ENCODE results near the gene SIPA1.

The SIPA1 gene

GRCh38 chr11:65651589-65652510, 13.9 kb downstream of the SIPA1 start:
- Histone ChIP-seq H2BK12ac (ENCODE audit: low read length in 2 of 2) (peak overlapping the region in 1 of 2 experiments; percentile 8), H3K4me3 (ENCODE audit: insufficient read depth in 1 of 2, low read depth in 1 of 2, low read length in 2 of 2) (peak overlapping the region; percentile 50 to 75), H3K18ac (ENCODE audit: low read depth in 1 of 2, low read length in 2 of 2) (peak overlapping the region; percentile 25 to 44), H4K91ac (ENCODE audit: low read length) (peak overlapping the region; percentile 60), H2BK120ac (ENCODE audit: low read depth, low read length) (peak overlapping the region; percentile 74), H3K27me3 (ENCODE audit: control insufficient read depth in 1 of 2, insufficient read depth in 1 of 2, low read length in 2 of 2) (no peaks in the 10 kb centered on the region), H3K27ac (ENCODE audit: low read length, poor library complexity, severe bottlenecking) (peak overlapping the region; percentile 38), H3K4me2 (ENCODE audit: low read length, poor library complexity, severe bottlenecking) (peak overlapping the region; percentile 72), H2BK15ac (ENCODE audit: low read depth, poor library complexity, severe bottlenecking) (peak overlapping the region; percentile 34), H2AFZ (ENCODE audit: low read depth, low read length) (no peak overlapping the region), H3K23ac (ENCODE audit: low read length in 2 of 2) (no peak overlapping the region), H3K9me3 (ENCODE audit: control insufficient read depth, low read length) (no peaks in the 10 kb centered on the region), H3K4me1 (ENCODE audit: control insufficient read depth, insufficient read depth, low read depth, low read length) (peaks cover 15% of the 10 kb centered on the region), H3K9ac (ENCODE audit: low read length) (peak overlapping the region; percentile 94), H3K14ac (ENCODE audit: low read length in 2 of 2) (peak overlapping the region in 1 of 2 experiments; percentile 56), H4K8ac (ENCODE audit: low read length) (peak overlapping the region; percentile 92), H2BK5ac (ENCODE audit: low read depth, low read length, poor library complexity, severe bottlenecking) (no peak overlapping the region), H3K4ac (ENCODE audit: low read depth in 1 of 2, low read length in 2 of 2) (peak overlapping the region; percentile 0 to 75), H2AK5ac (ENCODE audit: low read length, severe bottlenecking) (no peak overlapping the region), H3K79me1 (replicated peaks; ENCODE audit: low read length, poor library complexity, severe bottlenecking) (peaks cover 9% of the 10 kb centered on the region), H3K36me3 (ENCODE audit: control insufficient read depth in 1 of 2, insufficient read depth in 2 of 2, low read depth in 1 of 2, low read length in 2 of 2) (peaks cover 53 to 73% of the 10 kb centered on the region in 2 experiments)
- WGBS = 43% methylated on average over 21 of the region's 28 CpGs
- peak; percentile 68 for DNase-seq

DNA sequence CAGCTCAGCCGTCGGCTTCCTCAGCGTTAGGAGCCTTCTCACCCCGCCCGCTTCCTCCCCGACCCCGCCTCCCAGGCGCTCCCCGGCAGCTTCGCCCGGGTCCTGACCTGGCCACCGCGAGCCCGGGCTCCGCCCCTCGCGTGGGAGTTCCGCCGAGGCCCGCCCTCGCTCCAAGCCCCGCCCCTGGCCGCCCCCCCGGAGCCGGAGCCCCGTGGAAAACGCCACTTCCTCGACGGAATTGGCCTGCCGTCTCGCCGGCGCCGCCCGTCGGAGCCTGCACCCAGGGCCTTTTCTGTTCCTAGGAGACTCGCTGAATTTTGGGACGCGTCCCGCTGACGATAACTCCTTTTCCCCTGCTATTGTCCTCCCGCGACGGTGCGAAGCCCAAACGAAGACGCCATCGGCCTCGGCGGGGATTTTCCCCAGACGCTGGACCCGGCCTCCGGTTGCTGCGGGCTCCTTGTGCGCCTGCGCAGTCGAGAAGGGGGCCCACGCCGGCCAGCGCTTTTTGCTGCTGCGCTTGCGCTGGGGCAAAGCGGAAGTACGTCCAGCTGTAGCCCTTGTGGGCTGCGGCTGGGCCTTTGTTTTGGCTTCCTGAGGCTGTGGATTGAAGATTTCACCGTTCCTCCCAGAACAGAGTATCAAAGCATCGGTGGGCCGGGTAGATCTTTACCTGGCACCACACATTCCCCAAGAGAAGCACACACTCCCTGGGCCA, 14.8 kb downstream of the SIPA1 start:
- peak overlapping the region; percentile 26 for H2BK15ac ChIP-seq (ENCODE audit: low read depth, poor library complexity, severe bottlenecking)
- H3K23ac ChIP-seq (ENCODE audit: low read length in 2 of 2) = peak overlapping the region in 1 of 2 experiments; percentile 61
- peak overlapping the region in 1 of 2 experiments; percentile 37 for H3K14ac ChIP-seq (ENCODE audit: low read length in 2 of 2)
- peak overlapping the region; percentile 32 for H2AK5ac ChIP-seq (ENCODE audit: low read length, severe bottlenecking)
- H3K4ac ChIP-seq (ENCODE audit: low read depth in 1 of 2, low read length in 2 of 2) = peak overlapping the region; percentile 57 to 89
- H4K8ac ChIP-seq (ENCODE audit: low read length) = peak overlapping the region; percentile 97
- H3K4me1 ChIP-seq (ENCODE audit: control insufficient read depth, insufficient read depth, low read depth, low read length) = peaks cover 15% of the 10 kb centered on the region
- H3K18ac ChIP-seq (ENCODE audit: low read depth in 1 of 2, low read length in 2 of 2) = peak overlapping the region; percentile 84 to 90
- peak overlapping the region; percentile 72 for H3K4me2 ChIP-seq (ENCODE audit: low read length, poor library complexity, severe bottlenecking)
- no peaks in the 10 kb centered on the region for H3K9me3 ChIP-seq (ENCODE audit: control insufficient read depth, low read length)
- peak overlapping the region; percentile 85 for H2BK5ac ChIP-seq (ENCODE audit: low read depth, low read length, poor library complexity, severe bottlenecking)
- no peak overlapping the region for H2AFZ ChIP-seq (ENCODE audit: low read depth, low read length)
- no peak overlapping the region for H2BK120ac ChIP-seq (ENCODE audit: low read depth, low read length)
- no peaks in the 10 kb centered on the region for H3K27me3 ChIP-seq (ENCODE audit: control insufficient read depth in 1 of 2, insufficient read depth in 1 of 2, low read length in 2 of 2)
- H3K36me3 ChIP-seq (ENCODE audit: control insufficient read depth in 1 of 2, insufficient read depth in 2 of 2, low read depth in 1 of 2, low read length in 2 of 2) = peaks cover 61 to 73% of the 10 kb centered on the region in 2 experiments
- H4K91ac ChIP-seq (ENCODE audit: low read length) = peak overlapping the region; percentile 89
- peak overlapping the region; percentile 50 to 75 for H3K4me3 ChIP-seq (ENCODE audit: insufficient read depth in 1 of 2, low read depth in 1 of 2, low read length in 2 of 2)
- H2BK12ac ChIP-seq (ENCODE audit: low read length in 2 of 2) = peak overlapping the region in 1 of 2 experiments; percentile 38
- H3K79me1 ChIP-seq (replicated peaks; ENCODE audit: low read length, poor library complexity, severe bottlenecking) = peaks cover 14% of the 10 kb centered on the region
- peak overlapping the region; percentile 94 for H3K9ac ChIP-seq (ENCODE audit: low read length)
- under 1% methylated on average over 65 of the region's 68 CpGs for WGBS
- peak; percentile 96 for DNase-seq
- H3K27ac ChIP-seq (ENCODE audit: low read length, poor library complexity, severe bottlenecking) = peak overlapping the region; percentile 98

GRCh38 chr11:65653229-65654225, 15.6 kb downstream of the SIPA1 start:
- Histone ChIP-seq H3K79me1 (replicated peaks; ENCODE audit: low read length, poor library complexity, severe bottlenecking) (peaks cover 20% of the 10 kb centered on the region), H3K9me3 (ENCODE audit: control insufficient read depth, low read length) (no peaks in the 10 kb centered on the region), H4K91ac (ENCODE audit: low read length) (peak overlapping the region; percentile 60), H3K27me3 (ENCODE audit: control insufficient read depth in 1 of 2, insufficient read depth in 1 of 2, low read length in 2 of 2) (no peaks in the 10 kb centered on the region), H2BK120ac (ENCODE audit: low read depth, low read length) (no peak overlapping the region), H3K18ac (ENCODE audit: low read depth in 1 of 2, low read length in 2 of 2) (peak overlapping the region; percentile 62 to 71), H3K9ac (ENCODE audit: low read length) (peak overlapping the region; percentile 94), H3K4me1 (ENCODE audit: control insufficient read depth, insufficient read depth, low read depth, low read length) (peaks cover 15% of the 10 kb centered on the region), H3K4me3 (ENCODE audit: insufficient read depth in 1 of 2, low read depth in 1 of 2, low read length in 2 of 2) (peak overlapping the region in 1 of 2 experiments; percentile 75), H4K8ac (ENCODE audit: low read length) (peak overlapping the region; percentile 97), H2BK15ac (ENCODE audit: low read depth, poor library complexity, severe bottlenecking) (peak overlapping the region; percentile 55), H3K4ac (ENCODE audit: low read depth in 1 of 2, low read length in 2 of 2) (peak overlapping the region; percentile 14 to 49), H2BK12ac (ENCODE audit: low read length in 2 of 2) (peak overlapping the region in 1 of 2 experiments; percentile 12), H3K4me2 (ENCODE audit: low read length, poor library complexity, severe bottlenecking) (peak overlapping the region; percentile 24), H3K23ac (ENCODE audit: low read length in 2 of 2) (no peak overlapping the region), H2AFZ (ENCODE audit: low read depth, low read length) (no peak overlapping the region), H2BK5ac (ENCODE audit: low read depth, low read length, poor library complexity, severe bottlenecking) (no peak overlapping the region), H2AK5ac (ENCODE audit: low read length, severe bottlenecking) (peak overlapping the region; percentile 32), H3K36me3 (ENCODE audit: control insufficient read depth in 1 of 2, insufficient read depth in 2 of 2, low read depth in 1 of 2, low read length in 2 of 2) (peaks cover 70 to 78% of the 10 kb centered on the region in 2 experiments), H3K27ac (ENCODE audit: low read length, poor library complexity, severe bottlenecking) (peak overlapping the region; percentile 77), H3K14ac (ENCODE audit: low read length in 2 of 2) (peak overlapping the region in 1 of 2 experiments; percentile 37)
- no peak for DNase-seq
- whole genome bisulfite sequencing = 85% methylated on average over 12 of the region's 12 CpGs
